ENCODE results near the gene PIK3C3.

The PIK3C3 gene

GRCh38 chr18:42112657-42113420 lies 157.8 kb downstream of the PIK3C3 start:
- H2BK120ac ChIP-seq (ENCODE audit: low read depth, low read length), result no peak overlapping the region
- H3K4me2 ChIP-seq (ENCODE audit: low read length, poor library complexity, severe bottlenecking), result no peak overlapping the region
- no peak overlapping the region for H3K4ac ChIP-seq (ENCODE audit: low read depth in 1 of 2, low read length in 2 of 2)
- H2AK5ac ChIP-seq (ENCODE audit: low read length, severe bottlenecking), result no peak overlapping the region
- no peak overlapping the region for H3K27ac ChIP-seq (ENCODE audit: low read length, poor library complexity, severe bottlenecking)
- H2BK5ac ChIP-seq (ENCODE audit: low read depth, low read length, poor library complexity, severe bottlenecking), result no peak overlapping the region
- peak overlapping the region in 1 of 2 experiments; percentile 52 for H2BK12ac ChIP-seq (ENCODE audit: low read length in 2 of 2)
- no peak overlapping the region for H2AFZ ChIP-seq (ENCODE audit: low read depth, low read length)
- no peak for DNase-seq
- 85% methylated on average over 7 of the region's 10 CpGs for WGBS
- H3K9ac ChIP-seq (ENCODE audit: low read length), result peak overlapping the region; percentile 72
- no peak overlapping the region for H3K18ac ChIP-seq (ENCODE audit: low read depth in 1 of 2, low read length in 2 of 2)
- H3K9me3 ChIP-seq (ENCODE audit: control insufficient read depth, low read length), result no peaks in the 10 kb centered on the region
- no peak overlapping the region for H3K14ac ChIP-seq (ENCODE audit: low read length in 2 of 2)
- H2BK15ac ChIP-seq (ENCODE audit: low read depth, poor library complexity, severe bottlenecking), result no peak overlapping the region
- no peak overlapping the region for H4K8ac ChIP-seq (ENCODE audit: low read length)
- H3K4me3 ChIP-seq (ENCODE audit: insufficient read depth in 1 of 2, low read depth in 1 of 2, low read length in 2 of 2), result no peak overlapping the region
- H3K27me3 ChIP-seq (ENCODE audit: control insufficient read depth in 1 of 2, insufficient read depth in 1 of 2, low read length in 2 of 2), result no peaks in the 10 kb centered on the region
- H3K23ac ChIP-seq (ENCODE audit: low read length in 2 of 2), result no peak overlapping the region
- H3K4me1 ChIP-seq (ENCODE audit: control insufficient read depth, insufficient read depth, low read depth, low read length), result no peaks in the 10 kb centered on the region
- no peak overlapping the region for H4K91ac ChIP-seq (ENCODE audit: low read length)
- H3K79me1 ChIP-seq (replicated peaks; ENCODE audit: low read length, poor library complexity, severe bottlenecking), result no peaks in the 10 kb centered on the region
- no peaks in the 10 kb centered on the region for H3K36me3 ChIP-seq (ENCODE audit: control insufficient read depth in 1 of 2, insufficient read depth in 2 of 2, low read depth in 1 of 2, low read length in 2 of 2)

- H2AK5ac ChIP-seq (ENCODE audit: low read length, severe bottlenecking), result no peak overlapping the region
- H3K4me2 ChIP-seq (ENCODE audit: low read length, poor library complexity, severe bottlenecking), result no peak overlapping the region
- H3K18ac ChIP-seq (ENCODE audit: low read depth in 1 of 2, low read length in 2 of 2), result no peak overlapping the region
- peak overlapping the region in 1 of 2 experiments; percentile 83 for H3K23ac ChIP-seq (ENCODE audit: low read length in 2 of 2)
- H4K8ac ChIP-seq (ENCODE audit: low read length), result peak overlapping the region; percentile 91
- H2BK15ac ChIP-seq (ENCODE audit: low read depth, poor library complexity, severe bottlenecking), result no peak overlapping the region
- no peaks in the 10 kb centered on the region for H3K79me1 ChIP-seq (replicated peaks; ENCODE audit: low read length, poor library complexity, severe bottlenecking)
- H2BK5ac ChIP-seq (ENCODE audit: low read depth, low read length, poor library complexity, severe bottlenecking), result no peak overlapping the region
- H3K4me1 ChIP-seq (ENCODE audit: control insufficient read depth, insufficient read depth, low read depth, low read length), result no peaks in the 10 kb centered on the region
- peak overlapping the region in 1 of 2 experiments; percentile 42 for H2BK12ac ChIP-seq (ENCODE audit: low read length in 2 of 2)
- peak overlapping the region; percentile 61 for H2AFZ ChIP-seq (ENCODE audit: low read depth, low read length)
- H3K27ac ChIP-seq (ENCODE audit: low read length, poor library complexity, severe bottlenecking), result no peak overlapping the region
- WGBS, result 71% methylated on average over 4 of the region's 5 CpGs
- peak overlapping the region in 1 of 2 experiments; percentile 67 for H3K4ac ChIP-seq (ENCODE audit: low read depth in 1 of 2, low read length in 2 of 2)
- no peak overlapping the region for H3K4me3 ChIP-seq (ENCODE audit: insufficient read depth in 1 of 2, low read depth in 1 of 2, low read length in 2 of 2)
- DNase-seq, result peak; percentile 67
- no peak overlapping the region for H2BK120ac ChIP-seq (ENCODE audit: low read depth, low read length)
- no peak overlapping the region for H3K14ac ChIP-seq (ENCODE audit: low read length in 2 of 2)
- peak overlapping the region; percentile 72 for H3K9ac ChIP-seq (ENCODE audit: low read length)
- H3K27me3 ChIP-seq (ENCODE audit: control insufficient read depth in 1 of 2, insufficient read depth in 1 of 2, low read length in 2 of 2), result no peaks in the 10 kb centered on the region
- no peak overlapping the region for H4K91ac ChIP-seq (ENCODE audit: low read length)
- no peaks in the 10 kb centered on the region for H3K36me3 ChIP-seq (ENCODE audit: control insufficient read depth in 1 of 2, insufficient read depth in 2 of 2, low read depth in 1 of 2, low read length in 2 of 2)
- H3K9me3 ChIP-seq (ENCODE audit: control insufficient read depth, low read length), result no peaks in the 10 kb centered on the region
Observed at GRCh38 chr18:42113529-42114191, 158.6 kb downstream of the PIK3C3 start.

GRCh38 chr18:42114310-42114943 lies 159.4 kb downstream of the PIK3C3 start:
- WGBS, result 31% methylated on average over 4 of the region's 7 CpGs
- no peak overlapping the region for H2AK5ac ChIP-seq (ENCODE audit: low read length, severe bottlenecking)
- H3K27me3 ChIP-seq (ENCODE audit: control insufficient read depth in 1 of 2, insufficient read depth in 1 of 2, low read length in 2 of 2), result no peaks in the 10 kb centered on the region
- no peak overlapping the region for H3K27ac ChIP-seq (ENCODE audit: low read length, poor library complexity, severe bottlenecking)
- no peak overlapping the region for H3K23ac ChIP-seq (ENCODE audit: low read length in 2 of 2)
- no peak overlapping the region for H2AFZ ChIP-seq (ENCODE audit: low read depth, low read length)
- peak; percentile 84 for DNase-seq
- no peak overlapping the region for H2BK5ac ChIP-seq (ENCODE audit: low read depth, low read length, poor library complexity, severe bottlenecking)
- H2BK12ac ChIP-seq (ENCODE audit: low read length in 2 of 2), result no peak overlapping the region
- H3K14ac ChIP-seq (ENCODE audit: low read length in 2 of 2), result no peak overlapping the region
- no peak overlapping the region for H3K4ac ChIP-seq (ENCODE audit: low read depth in 1 of 2, low read length in 2 of 2)
- H3K4me3 ChIP-seq (ENCODE audit: insufficient read depth in 1 of 2, low read depth in 1 of 2, low read length in 2 of 2), result no peak overlapping the region
- no peak overlapping the region for H4K91ac ChIP-seq (ENCODE audit: low read length)
- peak overlapping the region; percentile 72 for H3K9ac ChIP-seq (ENCODE audit: low read length)
- no peak overlapping the region for H3K18ac ChIP-seq (ENCODE audit: low read depth in 1 of 2, low read length in 2 of 2)
- no peak overlapping the region for H3K4me2 ChIP-seq (ENCODE audit: low read length, poor library complexity, severe bottlenecking)
- no peaks in the 10 kb centered on the region for H3K79me1 ChIP-seq (replicated peaks; ENCODE audit: low read length, poor library complexity, severe bottlenecking)
- H2BK15ac ChIP-seq (ENCODE audit: low read depth, poor library complexity, severe bottlenecking), result no peak overlapping the region
- no peaks in the 10 kb centered on the region for H3K36me3 ChIP-seq (ENCODE audit: control insufficient read depth in 1 of 2, insufficient read depth in 2 of 2, low read depth in 1 of 2, low read length in 2 of 2)
- H3K4me1 ChIP-seq (ENCODE audit: control insufficient read depth, insufficient read depth, low read depth, low read length), result no peaks in the 10 kb centered on the region
- H3K9me3 ChIP-seq (ENCODE audit: control insufficient read depth, low read length), result no peaks in the 10 kb centered on the region
- no peak overlapping the region for H4K8ac ChIP-seq (ENCODE audit: low read length)
- no peak overlapping the region for H2BK120ac ChIP-seq (ENCODE audit: low read depth, low read length)

- Histone ChIP-seq H4K91ac (ENCODE audit: low read length) (no peak overlapping the region), H2AFZ (ENCODE audit: low read depth, low read length) (no peak overlapping the region), H3K79me1 (replicated peaks; ENCODE audit: low read length, poor library complexity, severe bottlenecking) (no peaks in the 10 kb centered on the region), H4K8ac (ENCODE audit: low read length) (no peak overlapping the region), H3K4me2 (ENCODE audit: low read length, poor library complexity, severe bottlenecking) (no peak overlapping the region), H2BK5ac (ENCODE audit: low read depth, low read length, poor library complexity, severe bottlenecking) (no peak overlapping the region), H3K23ac (ENCODE audit: low read length in 2 of 2) (no peak overlapping the region), H3K9ac (ENCODE audit: low read length) (no peak overlapping the region), H3K4me1 (ENCODE audit: control insufficient read depth, insufficient read depth, low read depth, low read length) (no peaks in the 10 kb centered on the region), H3K36me3 (ENCODE audit: control insufficient read depth in 1 of 2, insufficient read depth in 2 of 2, low read depth in 1 of 2, low read length in 2 of 2) (no peaks in the 10 kb centered on the region), H3K18ac (ENCODE audit: low read depth in 1 of 2, low read length in 2 of 2) (no peak overlapping the region), H3K14ac (ENCODE audit: low read length in 2 of 2) (no peak overlapping the region), H3K4ac (ENCODE audit: low read depth in 1 of 2, low read length in 2 of 2) (no peak overlapping the region), H2AK5ac (ENCODE audit: low read length, severe bottlenecking) (no peak overlapping the region), H3K27ac (ENCODE audit: low read length, poor library complexity, severe bottlenecking) (no peak overlapping the region), H2BK15ac (ENCODE audit: low read depth, poor library complexity, severe bottlenecking) (no peak overlapping the region), H3K27me3 (ENCODE audit: control insufficient read depth in 1 of 2, insufficient read depth in 1 of 2, low read length in 2 of 2) (no peaks in the 10 kb centered on the region), H2BK12ac (ENCODE audit: low read length in 2 of 2) (no peak overlapping the region), H3K9me3 (ENCODE audit: control insufficient read depth, low read length) (no peaks in the 10 kb centered on the region), H2BK120ac (ENCODE audit: low read depth, low read length) (no peak overlapping the region), H3K4me3 (ENCODE audit: insufficient read depth in 1 of 2, low read depth in 1 of 2, low read length in 2 of 2) (no peak overlapping the region)
- no CpG with 5 or more reads among the region's 1 CpG for WGBS
- DNase-seq, result no peak
Observed at GRCh38 chr18:42126586-42126985, 171.6 kb downstream of the PIK3C3 start.

All from mesenchymal stem cell (in vitro differentiated cells and primary cell).